Subcutaneous adipose tissue (tissue), 4 donors: ENCODE measurements around the gene FTCD. TPM values are rescaled to one million over a fixed set of nuclear protein-coding genes. Genes with fewer than 3 reads are reported as not detected.

Experiments
- total RNA-seq, 4 donors: library from RNA; depleted of rRNA; stranded (reverse); fragments of >200 nt; gene quantifications; one replicate each; pipeline ENCODE4 v1.1.0, GENCODE V29; 2016
- TF ChIP-seq, protein P1 (sequence below): fragments of 450-650 bp; IDR thresholded peaks from one replicate; pipeline ENCODE4 v1.5.1; 2016; ENCODE audit warnings: low read depth, mild to moderate bottlenecking, control low read depth, antibody characterized with exemption, moderate library complexity

The FTCD gene
- total RNA-seq, 4 donors from 2014 or later: not detected

DNA sequence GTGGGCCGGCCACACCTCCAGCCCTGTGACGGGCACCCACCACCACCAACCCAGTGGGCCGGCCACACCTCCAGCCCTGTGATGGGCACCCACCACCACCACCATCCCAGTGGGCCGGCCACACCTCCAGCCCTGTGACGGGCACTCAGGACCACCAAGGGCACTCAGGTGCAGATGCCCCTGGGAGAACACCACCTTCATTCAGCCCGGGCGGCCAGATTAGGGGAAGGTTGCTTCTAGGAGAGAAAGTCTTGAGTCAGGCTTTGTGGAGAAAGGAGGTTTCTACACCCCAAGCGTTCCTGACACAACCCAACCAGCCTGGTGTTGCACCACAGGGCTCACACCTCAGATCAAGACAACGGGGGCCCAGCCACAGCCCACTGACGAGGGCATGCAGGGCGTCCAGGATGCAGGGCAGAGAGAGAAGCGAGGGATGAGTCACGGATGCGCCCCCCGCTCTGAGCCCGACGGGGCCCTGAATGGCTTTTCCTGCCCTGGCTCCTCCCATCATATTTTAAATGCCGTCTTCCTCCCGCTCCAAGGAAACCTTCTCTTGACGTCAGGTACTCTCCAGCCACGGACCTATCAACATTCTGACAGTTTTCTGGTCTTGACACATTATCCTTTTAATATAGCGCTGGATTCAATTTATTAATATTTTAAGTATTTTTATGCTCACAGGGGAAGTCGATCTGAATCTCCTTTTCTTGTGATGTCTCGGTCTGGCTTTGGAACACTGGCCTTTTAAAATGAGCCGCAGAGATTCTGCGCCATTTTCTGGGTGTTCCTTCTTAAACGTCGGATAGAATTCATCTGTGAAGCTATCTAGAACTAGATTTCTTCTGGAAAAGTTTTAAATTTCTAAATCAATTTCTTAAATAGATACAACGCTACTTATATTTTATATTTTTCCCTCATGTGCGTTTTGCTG, 29.5 kb upstream of the FTCD start:
- TF ChIP-seq, protein P1, sequence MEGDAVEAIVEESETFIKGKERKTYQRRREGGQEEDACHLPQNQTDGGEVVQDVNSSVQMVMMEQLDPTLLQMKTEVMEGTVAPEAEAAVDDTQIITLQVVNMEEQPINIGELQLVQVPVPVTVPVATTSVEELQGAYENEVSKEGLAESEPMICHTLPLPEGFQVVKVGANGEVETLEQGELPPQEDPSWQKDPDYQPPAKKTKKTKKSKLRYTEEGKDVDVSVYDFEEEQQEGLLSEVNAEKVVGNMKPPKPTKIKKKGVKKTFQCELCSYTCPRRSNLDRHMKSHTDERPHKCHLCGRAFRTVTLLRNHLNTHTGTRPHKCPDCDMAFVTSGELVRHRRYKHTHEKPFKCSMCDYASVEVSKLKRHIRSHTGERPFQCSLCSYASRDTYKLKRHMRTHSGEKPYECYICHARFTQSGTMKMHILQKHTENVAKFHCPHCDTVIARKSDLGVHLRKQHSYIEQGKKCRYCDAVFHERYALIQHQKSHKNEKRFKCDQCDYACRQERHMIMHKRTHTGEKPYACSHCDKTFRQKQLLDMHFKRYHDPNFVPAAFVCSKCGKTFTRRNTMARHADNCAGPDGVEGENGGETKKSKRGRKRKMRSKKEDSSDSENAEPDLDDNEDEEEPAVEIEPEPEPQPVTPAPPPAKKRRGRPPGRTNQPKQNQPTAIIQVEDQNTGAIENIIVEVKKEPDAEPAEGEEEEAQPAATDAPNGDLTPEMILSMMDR: no peak

DNA sequence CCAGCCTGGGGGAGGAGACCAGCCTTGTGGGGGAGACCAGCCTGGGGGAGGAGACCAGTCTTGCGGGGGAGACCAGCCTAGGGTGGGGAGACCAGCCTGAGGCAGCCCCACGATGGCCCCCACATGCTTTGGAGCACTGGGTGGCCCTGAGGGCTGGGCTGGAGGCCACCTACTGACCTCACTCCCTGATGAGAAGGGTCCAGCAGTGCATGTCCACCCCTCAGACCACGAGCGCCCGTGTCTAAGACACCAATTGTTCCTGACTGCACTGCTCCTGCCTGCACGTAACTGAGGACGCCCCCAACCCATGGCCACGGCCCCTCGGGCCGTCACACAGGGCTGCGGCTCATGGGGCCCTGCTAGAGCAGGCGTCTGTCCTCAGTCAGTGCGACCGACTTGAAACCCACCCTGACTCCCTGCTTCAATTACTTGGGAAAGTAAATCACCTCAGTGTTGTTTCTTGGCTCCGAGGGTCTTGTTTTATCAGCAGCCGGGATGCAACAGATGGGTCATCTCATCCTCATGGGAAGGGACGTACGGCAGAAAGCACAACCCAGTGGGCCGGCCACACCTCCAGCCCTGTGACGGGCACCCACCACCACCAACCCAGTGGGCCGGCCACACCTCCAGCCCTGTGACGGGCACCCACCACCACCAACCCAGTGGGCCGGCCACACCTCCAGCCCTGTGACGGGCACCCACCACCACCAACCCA, 28.7 kb upstream of the FTCD start, which contains the start of gene SPATC1L:
Gene SPATC1L, minus strand, starts transcription at position 550 of the 715 bp plus-strand sequence. CDS start 1,643 bp downstream, outside the sequence.
- TF ChIP-seq, protein P1: no peak

DNA sequence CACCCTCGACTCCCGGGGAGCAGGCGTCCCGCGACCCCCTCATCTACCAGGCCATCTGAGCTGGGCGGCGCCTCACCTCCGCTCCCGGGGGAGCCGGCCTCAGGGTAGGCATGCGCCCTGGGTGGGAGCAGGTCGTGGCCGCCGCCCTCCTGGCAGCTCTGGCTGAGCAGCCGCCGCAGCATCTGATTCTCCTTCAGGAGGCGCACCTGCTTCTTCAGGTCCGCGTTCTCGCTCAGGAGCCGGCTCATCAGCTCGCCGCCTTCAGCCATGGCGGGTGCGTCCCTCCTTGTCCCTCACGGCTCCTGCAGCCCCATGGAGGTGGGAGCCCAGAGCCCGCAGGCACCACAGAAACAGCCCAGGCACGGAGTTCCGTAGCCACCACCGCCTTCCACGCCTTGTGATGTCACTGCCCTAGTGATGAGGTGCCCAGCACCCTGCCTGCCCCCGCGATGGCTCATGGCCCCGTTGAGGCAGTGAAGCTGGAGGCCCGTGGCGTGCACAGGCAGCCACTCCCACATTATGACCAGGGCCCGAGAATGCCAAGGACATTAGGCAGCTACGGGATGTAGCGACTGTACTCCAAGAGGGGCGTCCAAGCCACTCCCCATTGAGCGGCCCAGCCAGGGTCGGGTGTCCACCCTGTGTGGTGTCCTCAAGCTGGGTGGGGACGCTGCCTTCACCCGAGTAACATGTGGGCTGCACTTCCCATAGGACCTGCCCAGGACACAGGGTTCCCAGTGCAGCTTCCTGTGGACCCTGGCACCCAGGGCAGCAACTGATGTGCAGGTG, 27.4 kb upstream of the FTCD start:
- TF ChIP-seq, protein P1: no peak

DNA sequence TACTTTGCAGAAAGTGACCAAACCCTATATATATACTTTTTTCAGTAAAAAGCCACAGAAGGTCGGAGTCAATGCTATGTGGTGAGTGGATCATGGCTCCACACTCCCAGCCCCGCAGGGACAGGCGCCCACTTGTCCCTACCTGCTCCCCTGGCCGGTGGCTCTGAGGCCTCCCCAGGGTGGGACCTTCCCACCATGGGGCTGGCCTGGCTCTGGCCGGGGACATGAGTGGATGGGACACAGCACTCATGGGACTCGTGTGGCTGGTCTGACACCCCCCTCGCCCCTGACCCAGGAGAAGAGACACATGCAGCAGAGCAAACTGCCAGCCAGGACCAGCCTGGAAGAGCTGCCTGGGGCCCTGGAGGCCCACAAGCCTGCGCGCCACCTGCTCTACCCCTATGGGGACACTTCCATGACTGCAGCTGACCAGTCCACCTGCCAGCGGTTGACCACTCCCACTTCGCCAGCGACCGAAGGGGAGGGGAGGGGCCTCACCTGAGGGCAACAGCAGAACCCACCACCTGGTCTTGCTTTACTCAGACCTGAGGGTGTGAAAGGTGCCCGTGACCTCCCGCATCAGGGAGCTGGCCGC, 26.7 kb upstream of the FTCD start:
- TF ChIP-seq, protein P1: no peak

DNA sequence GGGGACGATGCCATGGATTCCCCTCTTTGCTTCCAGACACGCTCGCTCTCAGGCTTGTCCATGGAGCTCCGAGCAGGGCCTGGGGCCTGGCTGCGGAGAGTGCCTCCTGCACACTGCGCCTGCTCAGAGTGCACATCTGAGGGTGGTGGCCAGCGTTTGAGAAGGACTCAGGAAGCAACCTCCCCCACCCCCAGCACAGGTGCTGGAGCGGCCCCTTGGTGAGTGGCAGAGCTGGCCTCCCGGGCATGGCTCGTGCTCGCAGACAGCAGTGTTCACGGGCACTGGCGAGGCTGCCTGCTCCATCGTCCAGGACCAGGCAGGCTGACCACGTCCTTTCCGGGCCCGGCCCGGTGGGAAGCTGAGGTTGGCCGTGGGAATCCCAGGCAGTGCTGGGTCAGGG, 26.1 kb upstream of the FTCD start:
- TF ChIP-seq, protein P1: no peak

DNA sequence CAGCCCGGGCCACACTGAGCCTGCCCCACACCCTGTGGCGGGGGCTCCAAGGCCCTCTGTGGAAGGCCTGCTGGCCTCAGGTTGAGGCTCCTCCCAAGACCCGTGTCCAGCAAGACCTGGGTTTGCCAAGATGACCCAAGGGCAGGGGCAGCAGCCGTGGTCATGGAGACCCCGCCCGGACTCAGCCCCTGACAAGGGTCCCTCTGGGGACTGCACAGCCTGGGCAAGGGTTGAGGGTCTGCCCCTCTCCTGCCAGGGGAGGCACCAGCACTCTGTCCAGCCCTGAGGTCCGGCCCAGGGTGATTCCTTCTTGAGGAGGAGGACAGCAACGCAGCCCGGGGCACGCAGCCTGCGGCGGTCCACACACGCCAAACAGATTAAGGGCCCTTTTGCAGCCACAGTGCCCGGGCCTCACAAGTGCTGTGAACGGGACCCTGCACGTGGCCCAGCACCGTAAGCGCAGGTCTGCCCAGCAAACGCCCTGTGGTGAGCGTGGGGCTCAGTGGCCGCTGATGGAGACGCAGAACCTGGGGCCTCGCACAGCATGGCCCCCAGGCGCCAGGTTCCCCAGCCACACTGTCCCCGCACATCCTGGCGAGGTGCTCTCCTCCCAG, 25.5 kb upstream of the FTCD start:
- TF ChIP-seq, protein P1: no peak
